Lower lobe of right lung (tissue), 2 donors: ENCODE measurements around the gene SAYSD1. TPM values are rescaled to one million over a fixed set of nuclear protein-coding genes. Genes with fewer than 3 reads are reported as not detected.

Experiments
- ATAC-seq, 2 donors: fragments of 200-7000 bp; cut with Tn5 transposase; one replicate each; pipeline ENCODE4 v1.9.1; 2020 to 2022; ENCODE audit warnings: mild to moderate bottlenecking in 2 of 2, moderate library complexity in 2 of 2
- DNase-seq: peaks from one replicate; pipeline ENCODE4 v3.0.0-alpha.2; 2020
- H3K27ac ChIP-seq: fragments of 200-600 bp; one replicate; pipeline ENCODE4 v1.8.0; 2022
- H3K27me3 ChIP-seq: fragments of 200-600 bp; one replicate; pipeline ENCODE4 v1.8.0; 2022; ENCODE audit warnings: low read depth
- H3K36me3 ChIP-seq: fragments of 200-600 bp; one replicate; pipeline ENCODE4 v1.8.0; 2022; ENCODE audit warnings: mild to moderate bottlenecking
- H3K4me1 ChIP-seq: fragments of 200-600 bp; one replicate; pipeline ENCODE4 v1.8.0; 2022
- H3K4me3 ChIP-seq: fragments of 200-600 bp; one replicate; pipeline ENCODE4 v1.8.0; 2022; ENCODE audit warnings: mild to moderate bottlenecking
- H3K9me3 ChIP-seq: fragments of 200-600 bp; one replicate; pipeline ENCODE4 v1.8.0; 2022
- CTCF ChIP-seq: fragments of 200-600 bp; IDR thresholded peaks from one replicate; pipeline ENCODE4 v1.8.0; 2022; ENCODE audit warnings: antibody characterized with exemption, mild to moderate bottlenecking
- intact Hi-C: fragments of 100-400 bp; cut with DNase I; formaldehyde crosslinking; loops from one replicate; pipeline ENCODE4 v1.11.0; 2022
- long read RNA-seq: library from polyadenylated mRNA; unstranded; transcript quantifications from one replicate; pipeline ENCODE4 v2.0.0, GENCODE V29; 2021
- total RNA-seq: library from RNA; stranded (reverse); fragmentation: NEBNext Ultra II Directional; extraction: Animal tissue kit (Norgen Biotek cat#: 25700); gene quantifications from one replicate; pipeline ENCODE4 v1.2.1, GENCODE V29; 2021
- donor health status: DM: no; HTN: yes; CAD: no; lungs with severe emphysema.

SAYSD1 gene
- total RNA-seq = 15.5 TPM
- long read RNA-seq, transcript SAYSD1-201 (2 exons, 2,020 nt) = major isoform, 17 of 20 reads
- long read RNA-seq, partial matches to known transcripts = 0 of 20 reads
- long read RNA-seq, other reads (novel, unspliced or antisense) = 2 of 20 reads

- Histone ChIP-seq H3K36me3 (peaks cover 1% of the 10 kb centered on the region), H3K9me3 (no peaks in the 10 kb centered on the region), H3K4me3 (peak within 1 kb of the TSS; percentile 84), H3K4me1 (peaks cover 17% of the 10 kb centered on the region), H3K27me3 (no peaks in the 10 kb centered on the region), H3K27ac (peak within 1 kb of the TSS; percentile 97)
- ATAC-seq = peak; percentile 98 to 99
- no peak for TF ChIP-seq CTCF
- intact Hi-C loops = no loop called here
- DNase-seq = peak; percentile 96
Observed at GRCh38 chr6:39114704-39115599, at the start of gene SAYSD1. TSS of gene SAYSD1 (minus strand) at chr6:39115186. CDS start at chr6:39115089, 97 bp downstream.

- Histone ChIP-seq H3K4me1 (no peaks in the 10 kb centered on the region), H3K27ac (no peak overlapping the region), H3K4me3 (no peak overlapping the region), H3K27me3 (no peaks in the 10 kb centered on the region), H3K36me3 (no peaks in the 10 kb centered on the region), H3K9me3 (no peaks in the 10 kb centered on the region)
- intact Hi-C loops = no loop called here
- TF ChIP-seq CTCF = no peak
- DNase-seq (no peak), ATAC-seq (no peak)
Observed at GRCh38 chr6:39157511-39157910, 42.5 kb upstream of the SAYSD1 start.

- intact Hi-C loops = no loop called here
- no peaks in the 10 kb centered on the region for H3K36me3 ChIP-seq
- no peaks in the 10 kb centered on the region for H3K4me1 ChIP-seq
- TF ChIP-seq CTCF = no peak
- DNase-seq = no peak
- H3K27ac ChIP-seq = no peak overlapping the region
- no peaks in the 10 kb centered on the region for H3K9me3 ChIP-seq
- H3K4me3 ChIP-seq = no peak overlapping the region
- ATAC-seq = no peak
- no peaks in the 10 kb centered on the region for H3K27me3 ChIP-seq
Observed at GRCh38 chr6:39156801-39157200, 41.8 kb upstream of the SAYSD1 start.

GRCh38 chr6:39154705-39155104 lies 39.7 kb upstream of the SAYSD1 start:
- TF ChIP-seq CTCF = no peak
- Histone ChIP-seq H3K4me1 (no peaks in the 10 kb centered on the region), H3K9me3 (no peaks in the 10 kb centered on the region), H3K36me3 (no peaks in the 10 kb centered on the region), H3K4me3 (no peak overlapping the region), H3K27me3 (no peaks in the 10 kb centered on the region), H3K27ac (no peak overlapping the region)
- intact Hi-C loops = no loop called here
- ATAC-seq = no peak
- no peak for DNase-seq

GRCh38 chr6:39153766-39154397 lies 38.9 kb upstream of the SAYSD1 start:
- intact Hi-C loops = no loop called here
- no peak for DNase-seq

More at GRCh38 chr6:39153766-39154397, 38.9 kb upstream of the SAYSD1 start:
- Histone ChIP-seq H3K27ac (no peak overlapping the region), H3K4me3 (no peak overlapping the region), H3K36me3 (no peaks in the 10 kb centered on the region), H3K9me3 (no peaks in the 10 kb centered on the region), H3K27me3 (no peaks in the 10 kb centered on the region), H3K4me1 (no peaks in the 10 kb centered on the region)
- ATAC-seq = no peak
- no peak for TF ChIP-seq CTCF
